NCI-H2171 (cell line): ENCODE measurements around the gene PRSS57.
"Not testable (repeated sequence)": the region's sequence is repeated elsewhere in the genome, so short reads cannot be mapped to it uniquely, and the experiment has no call there.

Source experiments
- DNase-seq: peaks from one replicate; lab custom pipeline; 2025; lab: John Stamatoyannopoulos, UW

The PRSS57 gene

DNA sequence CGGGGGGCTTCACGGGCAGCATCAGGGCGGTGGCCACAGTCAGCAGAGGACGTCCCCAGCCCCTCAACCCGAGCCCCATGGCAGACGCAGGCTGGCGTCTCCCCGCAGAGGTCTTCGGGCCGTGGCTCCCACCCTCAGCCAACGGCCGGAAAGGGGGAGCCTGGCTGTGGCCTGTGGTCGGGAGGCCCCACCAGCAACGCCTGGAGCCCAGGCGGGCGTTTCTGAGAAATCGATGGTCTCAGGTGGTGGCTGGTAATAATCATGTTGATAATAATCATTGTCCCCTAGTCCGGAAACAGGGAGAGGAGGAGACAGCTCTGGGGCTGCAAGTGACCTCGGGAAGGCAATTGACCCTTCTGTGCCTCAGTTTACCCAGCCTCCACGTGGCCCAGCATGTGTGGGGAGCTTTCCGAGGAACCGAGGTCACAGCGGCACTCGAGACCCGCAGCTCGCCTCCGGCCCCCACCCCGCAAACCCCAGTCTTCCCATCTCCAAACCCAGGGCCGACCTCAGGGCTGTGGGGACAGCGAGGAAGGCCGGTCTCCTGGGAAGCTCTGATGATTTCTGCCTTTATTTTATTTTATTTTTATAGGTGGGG lies at the start of gene PRSS57:
PRSS57 (minus strand) TSS at position 101 of the 598 bp plus-strand sequence; CDS start at position 79, 22 bp downstream.
- DNase-seq: no peak

DNA sequence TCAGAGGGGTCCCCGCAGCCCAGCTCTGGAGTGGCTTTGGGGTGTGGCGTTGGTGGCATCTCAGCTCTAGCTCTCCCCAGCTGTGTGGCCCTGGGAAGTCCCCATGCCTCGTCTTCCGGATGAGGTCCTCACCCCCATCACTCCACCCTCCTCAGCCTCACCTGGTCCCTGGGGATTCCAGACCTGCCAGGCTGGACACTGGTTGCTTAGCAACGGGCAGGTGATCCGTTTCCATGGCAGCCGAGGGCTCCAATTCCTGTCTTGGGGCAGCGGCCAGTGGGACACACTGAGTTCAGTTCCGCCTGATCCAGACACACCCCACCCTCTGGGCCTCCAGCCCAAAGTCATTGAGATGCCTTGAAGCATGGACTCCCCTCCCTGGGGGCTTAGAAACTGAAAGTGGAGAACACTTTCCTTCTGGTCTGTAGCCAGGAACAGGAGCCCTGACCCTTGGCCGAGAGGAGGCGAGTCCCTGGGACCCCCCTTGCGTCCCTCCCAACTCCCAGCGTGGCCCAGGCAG lies 48.0 kb upstream of the PRSS57 start:
- DNase-seq: peak; percentile 73

DNA sequence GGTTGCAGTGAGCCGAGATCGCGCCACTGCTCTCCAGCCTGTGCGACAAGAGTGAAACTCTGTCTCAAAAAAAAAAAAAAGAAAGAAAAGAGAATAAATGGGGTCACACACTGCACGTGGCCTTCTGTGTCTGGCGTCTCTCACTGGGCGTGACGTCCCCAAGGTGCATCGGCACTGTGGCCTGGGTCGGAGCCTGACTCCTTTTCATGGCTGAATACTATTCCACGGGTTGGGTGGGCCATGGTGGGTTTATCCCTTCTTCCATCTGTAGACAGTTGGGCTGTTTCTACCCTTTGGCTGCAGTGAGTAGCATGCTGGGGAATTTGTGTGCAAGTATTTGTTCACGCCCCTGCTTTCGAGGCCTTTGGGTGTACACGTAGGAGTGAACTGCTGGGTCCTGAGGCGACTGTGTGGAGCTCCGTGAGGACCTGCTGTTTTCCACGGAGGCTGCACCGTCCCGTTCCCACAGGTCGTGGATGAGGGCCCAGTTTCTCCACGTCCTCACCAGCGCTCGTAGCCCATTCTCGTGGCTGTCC lies 47.4 kb upstream of the PRSS57 start:
- DNase-seq: no peak

DNA sequence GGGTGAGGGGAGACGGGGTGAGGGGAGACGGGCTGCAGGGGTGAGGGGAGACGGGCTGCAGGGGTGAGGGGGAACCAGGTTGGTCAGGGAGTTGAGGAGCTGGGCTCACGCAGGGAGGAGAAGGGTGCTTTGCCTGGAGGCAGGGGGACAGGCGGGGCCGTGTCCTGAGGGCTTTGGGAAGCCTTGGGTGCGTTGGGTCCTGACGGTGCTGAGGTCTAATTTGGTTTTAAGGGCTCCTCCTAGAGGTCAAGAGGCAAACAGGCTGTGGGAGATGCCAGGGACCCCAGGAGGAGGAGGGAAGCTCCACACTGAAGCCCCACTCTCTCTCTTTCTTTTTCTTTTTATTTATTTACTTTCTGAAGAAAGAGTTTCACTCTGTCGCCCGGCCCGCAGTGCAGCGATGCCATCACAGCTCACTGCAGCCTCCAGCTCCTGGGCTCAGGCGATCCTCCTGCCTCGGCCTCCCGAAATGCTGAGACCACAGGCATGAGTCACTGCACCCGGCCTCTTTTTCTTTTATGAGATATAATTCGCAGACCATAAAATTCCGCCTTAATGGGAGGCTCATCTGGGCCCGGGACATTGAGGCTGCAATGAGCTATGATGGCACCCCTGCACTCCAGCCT lies 46.4 kb upstream of the PRSS57 start:
- no peak for DNase-seq

DNA sequence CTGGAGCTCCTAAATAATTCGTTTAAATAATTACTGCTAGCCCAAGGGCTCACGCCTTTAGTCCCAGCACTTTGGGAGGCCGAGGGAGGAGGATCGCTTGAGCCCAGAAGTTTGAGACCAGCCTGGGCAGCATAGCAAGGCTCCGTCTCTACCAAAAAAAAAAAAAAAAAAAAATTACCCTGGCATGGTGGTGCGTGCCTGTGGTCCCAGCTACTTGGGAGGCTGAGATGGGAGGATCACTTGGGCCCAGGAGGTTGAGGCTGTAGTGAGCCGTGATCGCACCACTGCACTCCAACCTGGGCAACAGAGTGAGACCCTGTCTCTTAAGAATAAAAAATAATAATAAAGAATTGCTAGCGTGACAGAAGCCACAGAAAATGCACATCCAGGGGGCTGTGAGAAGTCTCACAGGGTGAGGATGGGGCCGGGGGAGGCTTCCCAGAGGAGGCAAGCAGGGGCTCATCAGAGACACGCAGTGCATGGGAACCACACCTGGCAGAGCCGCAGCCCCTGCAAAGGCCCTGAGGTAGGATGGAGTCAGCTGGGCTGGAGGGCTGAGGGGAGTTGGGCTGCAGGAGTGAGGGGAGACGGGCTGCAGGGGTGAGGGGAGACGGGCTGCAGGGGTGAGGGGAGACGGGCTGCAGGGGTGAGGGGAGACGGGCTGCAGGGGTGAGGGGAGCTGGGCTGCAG lies 45.7 kb upstream of the PRSS57 start:
- not testable (repeated sequence) for DNase-seq

DNA sequence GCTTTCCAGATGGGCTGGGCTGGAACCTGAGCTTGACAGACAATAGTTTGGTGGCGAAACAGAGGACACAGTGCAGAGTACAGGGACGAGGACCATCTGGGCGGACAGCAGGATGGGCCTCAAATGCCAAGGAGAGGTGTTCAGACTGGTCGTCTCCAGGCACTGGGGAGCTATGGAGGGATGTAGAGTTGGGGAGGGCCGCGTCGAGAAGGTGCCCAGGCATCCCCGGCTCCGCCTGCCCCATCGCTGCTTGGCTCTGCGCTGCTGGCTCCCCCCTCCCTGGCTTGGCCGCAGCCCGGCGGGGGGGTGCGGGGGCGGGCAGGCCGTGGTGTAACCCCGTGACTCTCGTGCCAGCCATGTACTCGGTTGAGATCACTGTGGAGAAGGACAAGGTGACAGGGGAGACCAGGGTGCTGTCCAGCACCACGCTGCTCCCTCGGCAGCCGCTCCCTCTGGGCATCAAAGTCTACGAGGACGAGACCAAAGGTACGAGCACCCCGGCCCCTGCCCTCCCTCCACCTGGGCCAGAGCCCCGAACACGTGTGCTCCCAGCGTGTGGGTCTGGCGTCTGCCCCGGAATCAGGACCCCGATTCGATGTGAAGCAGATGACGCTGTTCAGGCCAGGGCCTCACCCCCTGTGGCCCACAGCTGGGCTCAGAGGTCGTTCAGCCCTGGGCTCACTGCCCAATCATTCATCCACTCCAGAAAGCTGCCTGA lies 44.9 kb upstream of the PRSS57 start:
- DNase-seq: no peak

DNA sequence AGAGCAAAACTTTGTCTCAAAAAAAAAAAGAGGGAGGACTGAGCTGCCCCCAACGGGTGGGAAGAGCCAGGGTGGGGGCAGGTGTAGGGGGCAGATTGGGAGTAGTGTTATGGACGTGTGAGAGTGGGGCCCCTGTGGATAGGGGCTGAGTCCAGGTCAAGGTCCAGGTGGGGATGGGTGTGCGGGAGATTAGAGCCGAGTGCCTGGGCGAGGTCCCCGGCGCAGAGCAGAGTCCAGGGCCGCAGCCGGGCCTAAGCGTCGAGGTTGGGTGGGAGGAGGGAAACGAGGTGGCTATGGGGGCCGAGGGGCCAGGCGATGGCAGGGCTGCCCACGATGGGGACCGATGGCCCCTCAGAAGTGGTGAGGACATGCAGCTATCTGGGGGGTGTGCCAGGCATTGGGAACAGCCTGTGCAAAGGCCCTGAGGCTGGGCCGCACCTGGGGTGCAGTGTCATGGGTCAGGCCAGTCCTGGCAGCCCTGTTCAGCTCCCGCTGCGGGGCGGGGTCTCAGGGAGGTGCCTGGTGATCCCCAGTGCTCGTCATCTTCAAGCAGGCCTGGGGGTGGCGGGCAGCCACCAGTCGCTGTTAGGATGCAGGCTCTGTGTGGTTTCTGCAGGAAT lies 43.4 kb upstream of the PRSS57 start:
- no peak for DNase-seq

DNA sequence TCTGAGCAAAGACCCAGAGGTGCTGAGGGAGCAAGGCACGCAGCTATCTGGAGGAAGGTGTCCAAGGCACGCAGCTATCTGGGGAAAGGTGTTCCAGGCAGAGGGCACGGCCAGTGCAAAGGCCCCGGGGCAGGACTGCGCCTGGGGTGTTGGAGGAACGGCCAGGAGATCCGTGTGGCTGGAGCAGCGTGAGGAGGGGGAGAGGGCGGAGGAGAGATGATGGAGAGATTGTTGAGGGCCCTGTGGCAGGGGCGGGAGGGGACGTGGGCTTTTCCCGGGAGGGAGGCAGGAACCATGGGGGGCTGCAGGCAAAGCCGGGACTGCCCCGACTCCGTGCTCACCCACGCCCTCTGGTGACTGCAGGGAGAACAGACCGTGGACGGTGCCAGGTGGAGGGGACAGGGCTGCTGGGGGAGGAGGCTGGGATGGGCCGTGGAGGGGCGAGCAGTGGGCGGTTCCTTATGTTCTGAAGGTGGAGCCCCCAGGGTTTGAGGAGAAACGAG lies 42.4 kb upstream of the PRSS57 start:
- DNase-seq: no peak

DNA sequence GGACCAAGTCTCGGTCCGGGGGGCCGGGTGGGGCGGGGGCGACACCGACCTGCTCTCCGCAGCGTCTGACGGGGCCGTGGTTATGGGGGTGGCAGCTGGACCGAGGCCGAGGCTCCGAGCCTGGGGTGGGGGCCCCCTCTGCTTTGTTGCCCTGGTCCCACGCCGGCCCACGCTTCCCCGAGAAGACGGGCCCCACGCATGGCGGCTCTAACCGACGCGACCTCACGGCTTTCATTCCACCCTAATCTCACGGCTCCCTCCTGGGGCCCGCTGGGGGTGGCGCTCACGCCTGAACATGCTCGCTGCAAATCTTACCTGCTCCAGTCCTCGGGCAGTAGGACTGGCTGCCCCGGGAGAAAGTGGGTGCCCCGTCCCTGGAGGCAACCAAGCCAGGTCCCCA lies 40.9 kb upstream of the PRSS57 start:
- DNase-seq: no peak

DNA sequence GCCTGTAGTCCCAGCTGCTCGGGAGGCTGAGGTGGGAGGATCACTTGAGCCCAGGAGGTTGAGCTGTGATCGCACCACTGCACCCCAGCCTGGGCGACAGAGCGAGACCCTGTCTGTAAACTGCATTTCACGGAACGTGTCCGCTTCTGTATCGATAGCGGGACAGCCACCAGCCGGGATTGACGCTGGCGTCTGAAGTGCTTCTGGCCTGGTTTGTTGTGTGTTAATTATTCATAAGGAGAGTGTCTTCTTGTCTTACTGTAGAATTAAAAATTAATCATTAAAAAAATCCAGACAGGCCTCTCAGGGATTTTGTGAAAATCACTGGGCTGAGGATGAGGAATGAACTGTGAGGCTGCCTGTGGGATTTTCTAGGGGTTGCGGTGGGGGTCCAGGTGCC lies 39.5 kb upstream of the PRSS57 start:
- no peak for DNase-seq

DNA sequence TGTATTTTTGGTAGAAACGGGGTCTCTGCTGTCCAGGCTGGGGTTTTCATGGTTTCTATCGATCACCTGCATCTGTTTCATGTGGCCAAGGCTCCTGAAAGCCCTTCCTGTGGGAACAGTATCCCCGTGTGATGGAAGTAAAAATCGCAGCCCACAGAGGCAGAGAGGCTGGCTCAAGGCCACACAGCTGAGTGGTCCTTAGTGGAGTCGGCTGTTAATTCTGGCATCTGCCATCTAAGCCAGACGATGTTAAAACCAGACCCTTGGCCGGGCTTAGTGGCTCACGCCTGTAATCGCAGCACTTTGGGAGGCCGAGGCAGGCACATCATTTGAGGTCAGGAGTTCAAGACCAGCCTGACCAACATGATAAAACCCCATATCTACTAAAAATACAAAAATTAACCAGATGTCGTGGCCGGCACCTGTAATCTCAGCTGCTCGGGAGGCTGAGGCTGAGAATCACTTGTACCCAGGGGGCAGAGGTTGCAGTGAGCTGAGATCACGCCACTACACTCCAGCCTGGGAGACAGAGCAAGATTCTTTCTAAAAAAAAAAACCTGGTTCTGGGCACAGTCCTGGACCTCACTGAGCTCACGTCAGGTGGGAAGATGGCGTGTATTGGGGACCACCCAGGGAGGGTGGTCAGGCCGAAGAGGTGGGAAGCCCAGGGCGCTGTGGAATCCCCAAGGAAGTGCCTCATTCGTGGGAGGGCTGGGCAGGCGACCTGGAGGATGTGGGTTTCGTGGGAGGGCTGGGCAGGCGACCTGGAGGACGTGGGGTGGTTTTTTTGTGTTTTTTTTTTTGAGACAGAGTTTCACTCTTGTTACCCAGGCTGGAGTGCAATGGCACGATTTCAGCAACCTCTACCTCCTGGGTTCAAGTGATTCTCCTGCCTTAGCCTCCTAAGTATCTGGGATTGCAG lies 37.2 kb upstream of the PRSS57 start:
- no peak for DNase-seq

DNA sequence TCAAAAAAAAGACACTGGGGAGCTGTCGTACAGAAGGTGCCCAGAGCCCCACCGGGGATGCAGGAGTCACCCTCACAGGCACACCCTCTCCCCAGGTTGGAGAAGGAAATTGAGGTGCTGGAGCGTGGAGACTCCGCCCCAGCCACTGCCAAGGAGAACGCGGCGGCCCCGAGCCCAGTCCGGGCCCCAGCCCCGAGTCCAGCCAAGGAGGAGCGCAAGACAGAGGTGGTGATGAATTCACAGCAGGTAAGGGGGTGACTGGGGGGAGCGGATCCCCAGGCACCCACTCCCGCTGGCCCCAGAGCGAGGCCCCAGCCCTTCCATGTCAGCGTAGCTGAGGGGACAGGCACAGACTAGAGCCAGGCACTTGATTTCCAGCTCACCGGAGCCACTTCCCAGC lies 35.7 kb upstream of the PRSS57 start:
- DNase-seq: no peak

DNA sequence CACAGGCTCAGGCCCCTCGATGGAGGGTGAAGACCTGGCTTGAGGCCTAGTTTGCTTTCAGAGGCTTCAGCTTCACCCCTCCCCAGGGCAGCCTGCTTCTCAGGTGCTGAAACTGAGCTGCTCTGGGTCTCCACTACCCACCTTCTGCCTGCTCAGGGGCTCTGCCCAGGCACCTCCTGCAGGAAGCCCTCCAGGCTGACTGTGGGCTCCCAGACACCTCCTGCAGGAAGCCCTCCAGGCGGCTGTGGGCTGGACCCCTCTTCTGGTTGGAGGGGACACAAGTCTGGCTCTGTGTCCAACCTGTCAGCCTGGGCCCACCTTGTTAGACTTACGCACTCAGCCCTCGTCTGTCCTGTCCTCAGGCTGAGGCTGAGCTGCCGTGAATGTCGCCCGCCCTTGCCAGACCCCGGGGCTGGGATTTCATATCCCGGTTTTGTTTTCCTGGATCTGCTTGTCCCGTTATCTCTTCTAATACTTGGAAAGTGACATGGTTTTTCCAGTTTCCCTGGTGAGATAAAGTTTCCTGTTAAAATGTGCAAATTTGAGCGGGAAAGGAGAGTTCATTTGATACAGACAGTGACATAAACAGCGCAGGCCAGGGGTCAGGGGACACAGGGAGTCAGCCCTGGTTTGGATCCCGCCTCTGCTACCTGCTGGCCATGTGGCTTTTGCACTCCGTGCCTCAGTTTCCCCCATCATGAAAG lies 34.9 kb upstream of the PRSS57 start:
- DNase-seq: no peak

DNA sequence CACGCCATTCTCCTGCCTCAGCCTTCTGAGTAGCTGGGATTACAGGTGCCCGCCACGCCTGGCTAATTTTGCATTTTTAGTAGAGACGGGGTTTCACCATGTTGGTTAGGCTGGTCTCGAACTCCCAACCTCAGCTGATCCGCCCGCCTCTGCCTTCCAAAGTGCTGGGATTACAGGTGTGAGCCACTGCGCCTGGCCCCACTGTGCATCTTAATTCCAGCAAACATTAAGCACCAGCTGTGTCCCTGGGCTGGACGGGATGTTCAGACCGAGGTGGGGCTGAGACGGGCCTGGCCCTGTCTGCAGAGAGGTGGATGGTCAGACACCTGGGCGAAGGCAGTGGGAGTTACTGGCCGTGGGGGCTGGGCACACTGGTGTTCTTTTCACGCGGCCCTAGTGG lies 34.3 kb upstream of the PRSS57 start:
- not testable (repeated sequence) for DNase-seq

DNA sequence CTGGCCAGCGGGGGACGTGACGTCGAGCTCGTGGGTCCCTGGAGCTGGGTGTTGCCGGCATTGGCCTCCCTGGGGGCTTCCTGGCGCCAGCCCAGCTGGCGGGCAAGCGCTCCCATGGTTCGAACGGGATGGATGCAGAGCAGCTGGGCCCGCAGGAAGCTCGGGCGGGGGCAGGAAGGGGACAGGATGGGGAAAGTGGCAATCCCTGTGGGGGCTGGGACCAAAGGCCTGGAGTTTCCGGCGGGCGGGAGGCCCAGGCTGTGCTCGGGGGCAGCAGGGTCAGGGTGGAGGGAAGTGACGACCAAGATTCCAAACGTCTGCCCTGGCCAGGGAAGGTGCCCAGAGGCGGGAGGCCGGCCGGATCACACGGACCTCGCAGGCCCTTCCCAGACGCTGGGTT lies 32.8 kb upstream of the PRSS57 start:
- DNase-seq: no peak

DNA sequence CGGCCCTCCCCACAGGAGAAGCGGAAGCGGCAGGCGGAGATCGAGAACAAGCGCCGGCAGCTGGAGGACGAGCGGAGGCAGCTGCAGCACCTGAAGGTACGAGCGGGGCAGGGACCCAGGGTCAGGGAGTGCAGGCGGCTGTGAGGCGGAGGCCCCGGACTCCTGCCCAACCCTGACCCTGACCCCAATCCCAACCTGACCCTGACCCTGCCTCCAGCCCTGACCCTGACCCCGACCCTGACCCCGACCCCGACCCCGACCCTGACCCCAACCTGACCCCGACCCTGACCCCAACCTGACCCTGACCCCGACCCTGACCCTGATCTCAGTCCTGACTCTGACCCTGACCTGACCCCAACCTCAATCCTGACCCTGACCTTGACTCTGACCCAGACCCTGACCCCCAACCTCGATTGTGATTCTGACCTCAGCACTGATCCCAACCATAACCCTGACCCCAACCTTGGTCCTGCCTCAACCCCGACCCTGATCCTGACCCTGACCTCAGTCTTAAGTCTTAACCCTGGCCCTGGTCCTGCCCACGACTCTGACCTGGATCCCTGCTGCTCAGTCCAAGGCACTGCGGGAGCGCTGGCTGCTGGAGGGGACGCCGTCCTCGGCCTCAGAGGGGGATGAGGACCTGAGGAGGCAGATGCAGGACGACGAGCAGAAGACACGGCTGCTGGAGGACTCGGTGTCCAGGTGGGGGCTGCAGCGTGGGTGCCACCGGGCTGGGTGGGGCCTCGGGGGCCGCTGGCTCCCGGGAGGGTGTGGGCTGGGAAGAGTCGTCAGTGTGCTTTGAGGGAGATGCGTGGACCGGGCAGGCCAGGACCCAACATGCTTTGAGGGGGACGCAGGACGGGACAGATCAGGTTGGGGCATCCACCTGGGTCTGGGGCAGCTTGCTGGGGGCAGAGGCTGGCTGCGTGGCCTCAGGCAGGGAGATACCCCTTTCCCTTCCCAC lies 32.0 kb upstream of the PRSS57 start:
- DNase-seq: no peak

DNA sequence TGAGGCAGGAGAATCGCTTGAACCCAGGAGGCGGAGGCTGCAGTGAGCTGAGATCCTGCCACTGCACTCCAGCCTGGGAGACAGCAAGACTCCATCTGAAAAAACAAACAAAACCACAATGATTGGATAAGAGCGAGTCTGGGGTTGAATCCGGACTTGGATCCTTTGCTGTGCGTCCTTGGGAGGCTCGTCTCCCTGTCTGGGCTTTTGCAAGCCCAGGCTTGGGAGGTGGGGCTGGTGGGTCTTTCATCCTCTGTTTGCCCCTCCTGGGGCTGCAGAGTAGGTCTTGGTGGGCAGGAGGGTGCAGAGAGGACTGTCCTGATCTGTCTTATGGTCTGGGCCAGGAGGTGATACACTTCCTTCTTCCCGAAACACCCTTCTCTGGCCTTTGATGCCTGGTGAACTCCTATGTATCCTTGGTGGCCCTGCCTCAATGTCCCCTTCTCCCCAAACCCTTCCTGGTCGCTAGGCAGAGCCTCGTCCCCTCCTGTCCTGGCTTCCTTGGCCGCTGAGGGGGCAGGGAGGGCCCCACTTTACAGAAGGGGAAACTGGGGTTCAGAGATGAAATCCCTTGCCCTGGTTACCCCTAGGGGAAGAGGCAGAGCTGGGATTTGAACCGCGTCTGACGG lies 30.3 kb upstream of the PRSS57 start:
- DNase-seq: no peak

DNA sequence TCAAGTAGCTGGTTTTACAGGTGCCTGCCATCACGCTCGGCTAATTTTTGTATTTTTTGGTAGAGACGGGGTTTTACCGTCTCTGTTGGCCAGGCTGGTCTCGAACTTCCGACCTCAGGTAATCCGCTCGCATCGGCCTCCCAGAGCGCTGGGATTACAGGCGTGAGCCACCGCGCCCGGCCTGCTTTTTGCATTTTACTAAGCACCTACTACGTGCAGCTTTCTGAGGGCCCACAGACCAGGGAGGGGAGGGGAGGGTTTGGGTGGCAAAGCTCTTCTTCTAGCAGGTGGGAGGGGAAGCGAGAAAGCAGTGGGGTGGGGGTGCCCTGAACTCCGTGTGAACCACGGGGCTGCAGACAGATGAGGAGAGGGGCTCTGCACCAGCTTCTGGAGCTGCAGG lies 28.5 kb upstream of the PRSS57 start:
- no peak for DNase-seq
